ENCODE measurements around the gene RIMS4.

RIMS4 gene

GRCh38 chr20:44758247-44759101 lies 51.9 kb downstream of the RIMS4 start:
- no peak overlapping the region for H3K9ac ChIP-seq (ENCODE audit: low read depth in 1 of 2, low read length in 2 of 2)
- H3K4me3 ChIP-seq (ENCODE audit: low read depth in 1 of 2, low read length in 2 of 2), result no peak overlapping the region
- no peaks in the 10 kb centered on the region for H3K4me1 ChIP-seq (ENCODE audit: control insufficient read depth in 1 of 2, insufficient read depth in 2 of 2, low read length in 2 of 2)
- no peak overlapping the region for H3K27ac ChIP-seq (ENCODE audit: low read depth, low read length)
- H3K36me3 ChIP-seq (ENCODE audit: control insufficient read depth in 1 of 2, insufficient read depth in 2 of 2, low read length in 2 of 2), result no peaks in the 10 kb centered on the region
- H3K9me3 ChIP-seq (ENCODE audit: control insufficient read depth in 1 of 2, low read length in 2 of 2), result no peaks in the 10 kb centered on the region
- H3K27me3 ChIP-seq (ENCODE audit: control insufficient read depth in 1 of 2, insufficient read depth in 2 of 2, low read length in 2 of 2), result no peaks in the 10 kb centered on the region

GRCh38 chr20:44756956-44757355 lies 53.4 kb downstream of the RIMS4 start:
- H3K4me1 ChIP-seq (ENCODE audit: control insufficient read depth in 1 of 2, insufficient read depth in 2 of 2, low read length in 2 of 2), result peaks cover 0 to 3% of the 10 kb centered on the region in 2 donors
- H3K9me3 ChIP-seq (ENCODE audit: control insufficient read depth in 1 of 2, low read length in 2 of 2), result no peaks in the 10 kb centered on the region
- H3K27me3 ChIP-seq (ENCODE audit: control insufficient read depth in 1 of 2, insufficient read depth in 2 of 2, low read length in 2 of 2), result no peaks in the 10 kb centered on the region
- H3K36me3 ChIP-seq (ENCODE audit: control insufficient read depth in 1 of 2, insufficient read depth in 2 of 2, low read length in 2 of 2), result no peaks in the 10 kb centered on the region
- no peak overlapping the region for H3K4me3 ChIP-seq (ENCODE audit: low read depth in 1 of 2, low read length in 2 of 2)
- no peak overlapping the region for H3K9ac ChIP-seq (ENCODE audit: low read depth in 1 of 2, low read length in 2 of 2)
- H3K27ac ChIP-seq (ENCODE audit: low read depth, low read length), result no peak overlapping the region

GRCh38 chr20:44756011-44756688 lies 54.2 kb downstream of the RIMS4 start:
- no peaks in the 10 kb centered on the region for H3K36me3 ChIP-seq (ENCODE audit: control insufficient read depth in 1 of 2, insufficient read depth in 2 of 2, low read length in 2 of 2)
- H3K27me3 ChIP-seq (ENCODE audit: control insufficient read depth in 1 of 2, insufficient read depth in 2 of 2, low read length in 2 of 2), result peaks cover 0 to 4% of the 10 kb centered on the region in 2 donors
- peaks cover 0 to 3% of the 10 kb centered on the region in 2 donors for H3K4me1 ChIP-seq (ENCODE audit: control insufficient read depth in 1 of 2, insufficient read depth in 2 of 2, low read length in 2 of 2)
- no peak overlapping the region for H3K27ac ChIP-seq (ENCODE audit: low read depth, low read length)
- H3K4me3 ChIP-seq (ENCODE audit: low read depth in 1 of 2, low read length in 2 of 2), result no peak overlapping the region
- no peak overlapping the region for H3K9ac ChIP-seq (ENCODE audit: low read depth in 1 of 2, low read length in 2 of 2)
- H3K9me3 ChIP-seq (ENCODE audit: control insufficient read depth in 1 of 2, low read length in 2 of 2), result no peaks in the 10 kb centered on the region

- Histone ChIP-seq H3K9ac (ENCODE audit: low read depth in 1 of 2, low read length in 2 of 2) (no peak overlapping the region), H3K4me3 (ENCODE audit: low read depth in 1 of 2, low read length in 2 of 2) (no peak overlapping the region), H3K27ac (ENCODE audit: low read depth, low read length) (no peak overlapping the region), H3K27me3 (ENCODE audit: control insufficient read depth in 1 of 2, insufficient read depth in 2 of 2, low read length in 2 of 2) (peaks cover 0 to 9% of the 10 kb centered on the region in 2 donors), H3K9me3 (ENCODE audit: control insufficient read depth in 1 of 2, low read length in 2 of 2) (no peaks in the 10 kb centered on the region), H3K4me1 (ENCODE audit: control insufficient read depth in 1 of 2, insufficient read depth in 2 of 2, low read length in 2 of 2) (peaks cover 0 to 3% of the 10 kb centered on the region in 2 donors), H3K36me3 (ENCODE audit: control insufficient read depth in 1 of 2, insufficient read depth in 2 of 2, low read length in 2 of 2) (no peaks in the 10 kb centered on the region)
Observed at GRCh38 chr20:44754554-44754953, 55.8 kb downstream of the RIMS4 start.

GRCh38 chr20:44752099-44752931 lies 58.0 kb downstream of the RIMS4 start:
- H3K27ac ChIP-seq (ENCODE audit: low read depth, low read length), result no peak overlapping the region
- no peak overlapping the region for H3K9ac ChIP-seq (ENCODE audit: low read depth in 1 of 2, low read length in 2 of 2)
- no peaks in the 10 kb centered on the region for H3K9me3 ChIP-seq (ENCODE audit: control insufficient read depth in 1 of 2, low read length in 2 of 2)
- peaks cover 0 to 9% of the 10 kb centered on the region in 2 donors for H3K27me3 ChIP-seq (ENCODE audit: control insufficient read depth in 1 of 2, insufficient read depth in 2 of 2, low read length in 2 of 2)
- peaks cover 1 to 9% of the 10 kb centered on the region in 2 donors for H3K4me1 ChIP-seq (ENCODE audit: control insufficient read depth in 1 of 2, insufficient read depth in 2 of 2, low read length in 2 of 2)
- no peak overlapping the region for H3K4me3 ChIP-seq (ENCODE audit: low read depth in 1 of 2, low read length in 2 of 2)
- no peaks in the 10 kb centered on the region for H3K36me3 ChIP-seq (ENCODE audit: control insufficient read depth in 1 of 2, insufficient read depth in 2 of 2, low read length in 2 of 2)

GRCh38 chr20:44750081-44750805 lies 60.1 kb downstream of the RIMS4 start:
- peaks cover 13 to 22% of the 10 kb centered on the region in 2 donors for H3K4me1 ChIP-seq (ENCODE audit: control insufficient read depth in 1 of 2, insufficient read depth in 2 of 2, low read length in 2 of 2)
- no peak overlapping the region for H3K9ac ChIP-seq (ENCODE audit: low read depth in 1 of 2, low read length in 2 of 2)
- no peaks in the 10 kb centered on the region for H3K9me3 ChIP-seq (ENCODE audit: control insufficient read depth in 1 of 2, low read length in 2 of 2)
- no peaks in the 10 kb centered on the region for H3K36me3 ChIP-seq (ENCODE audit: control insufficient read depth in 1 of 2, insufficient read depth in 2 of 2, low read length in 2 of 2)
- H3K27ac ChIP-seq (ENCODE audit: low read depth, low read length), result no peak overlapping the region
- H3K4me3 ChIP-seq (ENCODE audit: low read depth in 1 of 2, low read length in 2 of 2), result no peak overlapping the region
- peaks cover 0 to 17% of the 10 kb centered on the region in 2 donors for H3K27me3 ChIP-seq (ENCODE audit: control insufficient read depth in 1 of 2, insufficient read depth in 2 of 2, low read length in 2 of 2)

GRCh38 chr20:44748005-44748370 lies 62.4 kb downstream of the RIMS4 start:
- Histone ChIP-seq H3K36me3 (ENCODE audit: control insufficient read depth in 1 of 2, insufficient read depth in 2 of 2, low read length in 2 of 2) (no peaks in the 10 kb centered on the region), H3K27ac (ENCODE audit: low read depth, low read length) (no peak overlapping the region), H3K9ac (ENCODE audit: low read depth in 1 of 2, low read length in 2 of 2) (no peak overlapping the region), H3K27me3 (ENCODE audit: control insufficient read depth in 1 of 2, insufficient read depth in 2 of 2, low read length in 2 of 2) (peaks cover 0 to 17% of the 10 kb centered on the region in 2 donors), H3K4me1 (ENCODE audit: control insufficient read depth in 1 of 2, insufficient read depth in 2 of 2, low read length in 2 of 2) (peaks cover 13 to 22% of the 10 kb centered on the region in 2 donors), H3K9me3 (ENCODE audit: control insufficient read depth in 1 of 2, low read length in 2 of 2) (no peaks in the 10 kb centered on the region), H3K4me3 (ENCODE audit: low read depth in 1 of 2, low read length in 2 of 2) (no peak overlapping the region)

- Histone ChIP-seq H3K9ac (ENCODE audit: low read depth in 1 of 2, low read length in 2 of 2) (no peak overlapping the region), H3K9me3 (ENCODE audit: control insufficient read depth in 1 of 2, low read length in 2 of 2) (no peaks in the 10 kb centered on the region), H3K4me1 (ENCODE audit: control insufficient read depth in 1 of 2, insufficient read depth in 2 of 2, low read length in 2 of 2) (peaks cover 13 to 22% of the 10 kb centered on the region in 2 donors), H3K27ac (ENCODE audit: low read depth, low read length) (no peak overlapping the region), H3K36me3 (ENCODE audit: control insufficient read depth in 1 of 2, insufficient read depth in 2 of 2, low read length in 2 of 2) (no peaks in the 10 kb centered on the region), H3K27me3 (ENCODE audit: control insufficient read depth in 1 of 2, insufficient read depth in 2 of 2, low read length in 2 of 2) (peaks cover 0 to 17% of the 10 kb centered on the region in 2 donors), H3K4me3 (ENCODE audit: low read depth in 1 of 2, low read length in 2 of 2) (no peak overlapping the region)
Observed at GRCh38 chr20:44747166-44748004, 63.0 kb downstream of the RIMS4 start.

Data from duodenal mucosa (tissue), 2 donors.